ENCODE results near the gene STX8.
"Not testable (repeated sequence)": the region's sequence is repeated elsewhere in the genome, so short reads cannot be mapped to it uniquely, and the experiment has no call there.

Gene STX8, protein sequence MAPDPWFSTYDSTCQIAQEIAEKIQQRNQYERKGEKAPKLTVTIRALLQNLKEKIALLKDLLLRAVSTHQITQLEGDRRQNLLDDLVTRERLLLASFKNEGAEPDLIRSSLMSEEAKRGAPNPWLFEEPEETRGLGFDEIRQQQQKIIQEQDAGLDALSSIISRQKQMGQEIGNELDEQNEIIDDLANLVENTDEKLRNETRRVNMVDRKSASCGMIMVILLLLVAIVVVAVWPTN

DNA sequence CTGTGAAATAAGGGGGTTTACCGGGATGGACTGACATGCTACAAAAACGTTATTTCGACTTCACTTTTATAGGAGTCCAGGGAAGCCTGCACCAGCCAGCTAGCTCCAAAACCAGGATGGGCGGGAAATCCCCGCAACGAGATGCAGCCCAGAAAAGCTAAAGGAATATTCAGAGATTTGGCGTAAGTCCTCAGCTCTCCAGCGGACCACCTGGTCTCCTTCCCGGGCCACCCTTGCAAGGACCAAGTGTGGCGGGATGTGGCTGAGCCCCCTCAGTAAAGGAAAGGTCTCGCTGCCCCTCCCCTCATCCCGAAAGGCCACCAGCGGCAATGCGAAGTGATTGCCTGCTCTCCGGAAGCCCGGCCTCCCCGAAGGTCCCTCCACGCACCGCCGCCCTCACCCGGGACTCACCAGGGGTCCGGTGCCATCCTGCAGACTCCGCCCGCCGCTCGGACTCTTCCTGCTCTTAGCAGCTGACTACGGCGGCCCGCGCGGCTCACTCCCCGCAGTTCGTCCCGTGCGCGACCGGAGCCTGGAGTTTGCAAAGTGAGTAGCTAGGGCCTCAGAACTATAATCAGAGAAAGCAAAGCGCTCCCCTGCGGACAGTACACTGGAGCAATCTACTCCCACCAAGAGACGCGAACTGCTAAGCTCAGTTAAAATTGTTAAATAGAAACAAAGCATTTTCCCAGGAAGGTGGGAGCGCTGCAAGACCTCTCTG lies at the start of gene STX8:
Gene STX8, minus strand, starts transcription at position 440 of the 721 bp plus-strand sequence. Its CDS starts 12 bp downstream, at position 428.
- in situ Hi-C loops (cut with HindIII; ENCODE audit: low pct_ligation_motif_present, low pct_unique_long_range_greater_than_20kb, low sequenced_read_pairs): no loop called here
- peak; percentile 93 for DNase-seq

DNA sequence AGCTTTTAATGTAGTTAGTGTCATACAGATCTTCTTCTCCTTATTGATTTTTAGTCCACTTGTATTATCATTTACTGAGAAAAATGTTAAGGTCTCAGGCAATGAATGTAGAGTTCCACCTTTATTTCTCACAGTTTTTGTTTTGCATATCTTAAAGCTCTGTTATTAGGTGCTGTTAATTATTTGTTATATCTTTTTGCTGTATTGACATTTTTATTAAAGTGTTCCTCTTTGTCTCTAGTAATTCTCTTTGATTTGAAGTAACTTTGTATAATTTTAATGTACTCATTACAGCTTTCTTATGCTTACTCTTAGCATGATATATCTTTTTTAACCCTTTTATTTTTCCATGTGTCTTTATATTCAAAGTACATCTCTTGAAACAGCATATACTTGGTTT lies 47.3 kb upstream of the STX8 start:
- in situ Hi-C loops (cut with HindIII; ENCODE audit: low pct_ligation_motif_present, low pct_unique_long_range_greater_than_20kb, low sequenced_read_pairs): no loop called here
- no peak for DNase-seq

DNA sequence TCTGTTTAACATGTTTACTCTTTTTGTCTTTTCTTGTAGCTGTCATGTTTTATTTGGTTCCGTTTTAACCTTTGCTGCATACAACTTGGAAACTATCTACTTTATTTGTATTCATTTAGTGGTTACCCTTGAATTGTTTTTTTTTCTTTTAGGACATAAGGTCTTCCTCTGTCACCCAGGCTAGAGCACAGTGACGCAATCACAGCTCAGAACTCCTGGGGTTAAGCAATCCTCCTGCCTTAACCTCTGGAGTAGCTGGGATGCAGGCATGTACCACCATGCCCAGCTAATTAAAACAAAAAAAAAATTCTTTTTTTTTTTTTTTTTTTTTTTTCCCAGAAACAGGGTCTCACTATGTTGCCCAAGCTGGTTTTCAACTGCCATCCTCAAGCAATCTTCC lies 39.9 kb upstream of the STX8 start:
- DNase-seq: no peak
- in situ Hi-C loops (cut with HindIII; ENCODE audit: low pct_ligation_motif_present, low pct_unique_long_range_greater_than_20kb, low sequenced_read_pairs): no loop called here

DNA sequence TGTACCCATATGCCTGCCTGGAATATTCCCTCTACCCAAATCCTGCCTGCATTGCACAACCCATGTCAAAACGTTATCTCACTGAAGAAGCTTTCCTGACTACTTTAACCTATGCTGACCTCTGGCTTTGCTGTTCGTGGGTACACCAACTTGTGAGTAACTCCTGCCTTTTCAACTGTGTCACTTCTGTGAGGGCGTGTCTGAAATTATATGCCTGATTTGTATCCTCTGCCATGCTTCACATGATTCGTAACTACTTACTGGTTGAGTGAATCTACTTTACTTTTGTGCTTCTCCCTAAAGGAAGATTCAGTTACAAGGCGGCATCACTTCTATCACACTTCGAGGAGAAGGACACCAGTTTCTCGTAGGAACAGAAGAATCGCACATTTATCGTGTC lies 36.4 kb upstream of the STX8 start:
- DNase-seq: peak; percentile 86
- in situ Hi-C loops (cut with HindIII; ENCODE audit: low pct_ligation_motif_present, low pct_unique_long_range_greater_than_20kb, low sequenced_read_pairs): no loop called here

DNA sequence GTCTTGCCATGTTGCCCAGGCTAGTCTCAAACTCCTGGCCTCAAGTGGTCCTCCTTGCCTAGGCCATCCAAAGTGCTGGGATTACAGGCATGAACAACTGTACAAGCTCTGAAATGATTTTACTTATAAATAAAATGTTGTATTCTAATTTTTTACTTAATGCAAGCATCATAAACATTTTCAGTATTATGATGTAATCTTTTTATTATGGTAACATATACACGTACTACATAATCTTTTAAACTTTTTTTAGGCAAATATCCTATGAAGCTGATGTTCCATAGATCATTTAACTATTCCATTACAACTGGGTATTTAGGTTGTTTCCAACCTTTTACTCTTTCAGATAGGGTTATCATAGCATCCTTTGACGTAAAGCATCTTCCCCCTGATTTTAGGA lies 35.9 kb upstream of the STX8 start:
- no peak for DNase-seq
- in situ Hi-C loops (cut with HindIII; ENCODE audit: low pct_ligation_motif_present, low pct_unique_long_range_greater_than_20kb, low sequenced_read_pairs): no loop called here

DNA sequence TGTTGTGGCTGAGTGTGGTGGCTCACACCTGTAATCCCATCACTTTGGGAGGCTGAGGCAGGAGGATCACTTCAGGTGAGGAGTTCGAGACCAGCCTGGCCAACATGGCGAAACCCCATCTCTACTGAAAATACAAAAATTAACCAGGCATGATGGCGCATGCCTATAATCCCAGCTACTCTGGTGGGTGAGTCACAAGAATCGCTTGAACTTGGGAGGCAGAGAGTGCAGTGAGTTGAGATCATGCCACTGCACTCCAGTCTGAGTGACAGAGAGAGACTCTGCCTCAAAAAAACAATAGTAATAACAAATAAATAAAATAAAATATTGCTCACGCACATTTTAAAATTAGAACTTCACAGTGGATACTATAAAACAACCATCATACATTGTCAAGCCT lies 31.4 kb upstream of the STX8 start:
- DNase-seq; in situ Hi-C loops (cut with HindIII; ENCODE audit: low pct_ligation_motif_present, low pct_unique_long_range_greater_than_20kb, low sequenced_read_pairs): not testable (repeated sequence)

DNA sequence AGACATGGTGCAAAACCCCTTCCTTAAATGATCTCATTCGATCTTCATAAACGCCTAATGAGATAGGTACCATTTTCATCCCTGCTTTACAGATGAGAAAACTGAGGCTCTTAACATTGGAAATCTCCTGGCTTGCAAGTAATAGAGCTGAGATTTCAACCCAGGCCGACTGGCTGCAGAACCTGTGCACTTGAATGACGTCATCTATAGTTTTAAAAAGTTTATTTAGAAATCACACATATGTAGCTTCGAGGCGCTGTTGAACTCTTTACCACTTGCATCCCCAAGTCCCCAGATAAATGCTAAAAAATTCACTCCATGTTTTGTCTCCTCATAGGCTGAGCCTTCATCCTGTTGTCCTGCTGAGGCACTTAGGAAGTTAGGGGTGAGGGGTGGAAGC lies 30.8 kb upstream of the STX8 start:
- in situ Hi-C loops (cut with HindIII; ENCODE audit: low pct_ligation_motif_present, low pct_unique_long_range_greater_than_20kb, low sequenced_read_pairs): no loop called here
- no peak for DNase-seq

DNA sequence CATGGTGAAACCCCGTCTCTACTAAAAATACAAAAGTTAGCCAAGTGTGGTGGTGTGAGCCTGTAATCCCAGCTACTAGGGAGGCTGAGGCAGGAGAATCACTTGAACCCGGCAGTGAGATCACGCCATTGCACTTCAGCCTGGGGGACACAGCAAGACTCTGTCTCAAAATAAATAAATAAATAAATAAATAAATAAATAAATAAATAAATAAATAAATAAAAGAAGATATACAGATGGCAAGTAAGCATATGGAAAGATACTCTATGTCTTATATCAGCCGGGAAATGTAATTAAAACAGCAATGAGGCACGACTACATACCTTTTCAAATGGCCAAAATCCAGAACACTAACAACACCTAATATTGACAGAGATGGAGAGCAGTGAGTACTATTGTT lies 29.0 kb upstream of the STX8 start:
- in situ Hi-C loops (cut with HindIII; ENCODE audit: low pct_ligation_motif_present, low pct_unique_long_range_greater_than_20kb, low sequenced_read_pairs); DNase-seq: not testable (repeated sequence)

DNA sequence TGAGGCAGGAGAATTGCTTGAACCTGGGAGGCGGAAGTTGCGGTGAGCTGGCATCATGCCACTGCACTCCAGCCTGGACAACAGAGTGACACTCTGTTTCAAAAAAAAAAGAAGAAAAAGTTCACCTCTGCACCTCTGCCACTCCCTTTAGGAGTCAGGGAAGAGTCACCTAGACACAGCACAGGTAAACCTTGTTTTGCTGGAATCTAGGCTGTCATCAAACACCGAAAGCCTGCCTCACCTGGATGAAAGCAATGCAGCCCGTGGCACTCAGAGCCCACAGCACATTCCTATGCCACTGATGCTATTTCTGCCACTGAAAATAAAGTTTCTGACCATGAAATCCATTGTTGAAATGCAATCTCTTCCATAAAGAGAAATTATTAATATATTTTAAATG lies 23.0 kb upstream of the STX8 start:
- no peak for DNase-seq
- in situ Hi-C loops (cut with HindIII; ENCODE audit: low pct_ligation_motif_present, low pct_unique_long_range_greater_than_20kb, low sequenced_read_pairs): no loop called here

DNA sequence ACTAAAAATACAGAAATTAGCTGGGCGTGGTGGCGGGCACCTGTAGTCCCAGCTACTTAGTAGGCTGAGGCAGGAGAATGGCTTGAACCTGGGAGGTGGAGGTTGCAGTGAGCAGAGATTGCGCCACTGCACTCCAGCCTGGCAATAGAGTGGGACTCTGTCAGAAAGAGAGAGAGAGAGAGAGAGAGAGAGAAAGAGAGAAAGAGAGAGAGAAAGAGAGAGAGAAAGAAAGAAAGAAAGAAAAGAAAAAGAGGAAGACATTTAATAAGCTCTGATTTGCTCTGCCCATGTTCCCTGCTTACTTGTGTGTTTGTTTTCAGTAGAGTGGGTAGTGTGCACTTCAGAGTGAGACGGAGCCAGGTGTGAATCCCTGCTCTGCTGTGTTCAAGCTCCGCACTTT lies 22.0 kb upstream of the STX8 start:
- DNase-seq; in situ Hi-C loops (cut with HindIII; ENCODE audit: low pct_ligation_motif_present, low pct_unique_long_range_greater_than_20kb, low sequenced_read_pairs): not testable (repeated sequence)

DNA sequence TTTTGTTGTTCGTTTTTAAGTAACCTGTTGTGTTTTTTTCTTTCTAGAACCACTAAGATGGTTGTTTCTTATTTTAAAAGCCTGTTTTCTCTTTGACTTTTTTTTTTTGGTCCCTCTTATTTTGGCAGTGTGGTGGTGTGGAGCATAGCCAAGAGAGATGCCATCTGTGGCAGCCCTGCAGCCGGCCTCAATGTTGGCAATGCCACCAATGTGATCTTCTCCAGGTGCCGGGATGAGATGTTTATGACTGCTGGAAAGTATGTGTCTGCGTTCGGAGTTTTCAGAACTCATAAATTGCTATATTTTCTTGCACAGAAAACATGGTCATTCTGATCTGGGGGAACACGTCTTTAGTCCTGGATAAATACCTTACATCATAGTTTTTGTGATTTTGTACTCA lies 18.4 kb upstream of the STX8 start:
- in situ Hi-C loops (cut with HindIII; ENCODE audit: low pct_ligation_motif_present, low pct_unique_long_range_greater_than_20kb, low sequenced_read_pairs): no loop called here
- no peak for DNase-seq

DNA sequence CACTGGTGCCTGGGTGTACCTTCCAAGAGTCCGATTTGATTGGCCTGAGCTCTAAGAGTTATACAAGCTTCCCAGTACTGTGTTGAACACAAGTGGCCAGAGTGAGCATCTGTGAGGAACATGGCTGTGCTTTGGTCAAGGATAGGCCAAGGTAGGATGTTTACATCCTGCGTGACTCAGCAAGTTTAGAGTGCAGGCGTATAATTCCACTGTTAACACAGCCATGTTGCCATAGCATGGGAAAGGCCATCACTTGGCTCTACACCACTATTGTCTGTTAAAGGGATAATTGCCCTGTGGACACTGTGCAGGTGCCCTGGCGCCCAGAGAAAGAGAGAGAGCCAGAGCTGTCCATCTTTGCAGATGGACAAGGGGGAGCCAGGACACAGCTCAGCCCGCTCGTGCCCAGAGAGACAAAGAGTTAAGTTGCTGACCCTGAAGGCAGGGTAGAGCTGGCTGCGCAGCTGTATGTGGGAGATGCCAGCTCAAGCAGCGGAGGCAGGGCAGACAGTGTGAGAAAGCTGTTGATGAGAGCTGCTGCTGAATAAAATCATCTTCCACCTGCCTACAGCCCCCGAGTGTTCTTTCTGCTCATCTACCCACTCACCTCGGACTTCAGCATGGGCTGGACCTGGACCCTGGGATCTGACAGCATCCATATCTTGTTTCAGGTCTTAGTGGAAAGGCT lies 12.5 kb upstream of the STX8 start:
- no peak for DNase-seq
- in situ Hi-C loops (cut with HindIII; ENCODE audit: low pct_ligation_motif_present, low pct_unique_long_range_greater_than_20kb, low sequenced_read_pairs): no loop called here

DNA sequence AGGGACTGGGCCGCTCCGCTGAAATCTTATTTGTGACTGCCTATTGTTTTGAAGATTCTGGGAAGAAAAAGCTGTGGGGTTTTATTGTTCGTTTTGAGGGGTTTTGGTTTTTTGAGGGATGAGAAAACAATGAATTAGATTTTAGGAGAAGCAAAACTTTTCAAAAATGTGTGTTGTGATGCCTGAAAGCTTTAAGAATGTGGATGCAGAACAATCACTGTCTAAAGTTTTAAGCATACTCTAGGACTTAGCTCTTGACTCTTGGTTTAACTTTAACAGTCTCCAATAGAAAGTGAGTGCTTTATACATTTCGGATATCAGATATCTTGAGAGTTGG lies 1.7 kb upstream of the STX8 start:
- DNase-seq: no peak
- in situ Hi-C loops (cut with HindIII; ENCODE audit: low pct_ligation_motif_present, low pct_unique_long_range_greater_than_20kb, low sequenced_read_pairs): no loop called here

DNA sequence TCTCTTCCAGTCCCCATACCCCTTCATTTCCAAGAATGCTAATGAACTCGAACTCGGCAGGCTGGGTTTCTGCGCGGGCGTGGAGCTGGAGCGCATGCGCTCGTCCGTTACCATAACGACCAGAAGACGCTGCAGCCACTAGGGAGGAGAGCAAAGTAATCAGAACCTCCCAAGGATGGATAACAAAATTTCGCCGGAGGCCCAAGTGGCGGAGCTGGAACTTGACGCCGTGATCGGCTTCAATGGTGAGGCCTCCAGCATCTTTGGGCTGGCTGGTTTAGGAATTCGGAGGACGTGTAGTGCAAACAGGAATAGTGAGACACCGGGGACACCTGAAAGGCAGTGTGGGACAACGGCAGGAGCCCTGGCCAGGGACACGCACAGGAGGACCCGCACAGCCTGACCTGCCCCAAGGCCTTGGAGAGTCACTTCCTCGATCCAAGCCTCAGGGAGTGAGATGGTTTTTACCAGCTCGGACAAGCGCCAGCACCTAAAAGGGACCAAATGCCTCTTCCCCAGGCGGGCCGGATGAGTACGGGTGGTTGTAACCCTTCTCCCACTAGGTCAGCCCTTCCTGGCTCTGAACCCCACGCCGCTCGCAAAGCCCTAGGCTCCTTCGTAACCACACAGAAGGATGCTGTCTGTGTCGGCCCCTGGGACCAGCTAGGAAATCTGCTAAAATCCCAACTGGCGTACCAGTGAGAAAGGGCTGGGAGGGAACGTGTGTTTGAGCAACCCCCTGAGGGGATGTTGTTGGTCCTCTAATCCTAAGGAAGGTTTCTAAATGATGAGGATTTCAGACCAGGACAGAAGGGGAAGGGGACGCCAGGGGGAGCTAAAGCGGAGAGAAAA lies 1.1 kb upstream of the STX8 start, which contains the start of gene CFAP52:
Gene CFAP52, plus strand, starts transcription at position 122 of the 852 bp plus-strand sequence. Its CDS starts 54 bp downstream, at position 176.
- in situ Hi-C loops (cut with HindIII; ENCODE audit: low pct_ligation_motif_present, low pct_unique_long_range_greater_than_20kb, low sequenced_read_pairs): no loop called here
- DNase-seq: peak; percentile 77

DNA sequence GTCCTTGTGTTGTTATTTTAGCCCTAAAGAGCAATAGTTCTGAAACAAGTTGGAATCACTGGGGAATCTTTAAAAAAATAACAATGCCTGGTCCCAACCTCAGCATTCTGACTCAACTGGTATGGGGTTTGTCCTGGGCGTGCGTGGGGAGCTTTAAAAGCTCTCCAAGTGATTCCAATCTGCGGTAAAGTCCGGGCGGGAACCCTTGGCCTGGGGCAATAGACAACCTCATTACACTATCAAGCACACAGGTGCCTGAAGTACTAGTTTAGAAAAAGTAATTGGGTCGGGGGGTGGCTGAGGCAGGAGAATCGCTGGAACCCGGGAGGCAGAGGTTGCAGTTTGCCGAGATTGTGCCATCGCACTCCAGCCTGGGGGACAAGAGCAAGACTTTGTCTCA lies 4.4 kb downstream of the STX8 start:
- DNase-seq: no peak
- in situ Hi-C loops (cut with HindIII; ENCODE audit: low pct_ligation_motif_present, low pct_unique_long_range_greater_than_20kb, low sequenced_read_pairs): no loop called here

DNA sequence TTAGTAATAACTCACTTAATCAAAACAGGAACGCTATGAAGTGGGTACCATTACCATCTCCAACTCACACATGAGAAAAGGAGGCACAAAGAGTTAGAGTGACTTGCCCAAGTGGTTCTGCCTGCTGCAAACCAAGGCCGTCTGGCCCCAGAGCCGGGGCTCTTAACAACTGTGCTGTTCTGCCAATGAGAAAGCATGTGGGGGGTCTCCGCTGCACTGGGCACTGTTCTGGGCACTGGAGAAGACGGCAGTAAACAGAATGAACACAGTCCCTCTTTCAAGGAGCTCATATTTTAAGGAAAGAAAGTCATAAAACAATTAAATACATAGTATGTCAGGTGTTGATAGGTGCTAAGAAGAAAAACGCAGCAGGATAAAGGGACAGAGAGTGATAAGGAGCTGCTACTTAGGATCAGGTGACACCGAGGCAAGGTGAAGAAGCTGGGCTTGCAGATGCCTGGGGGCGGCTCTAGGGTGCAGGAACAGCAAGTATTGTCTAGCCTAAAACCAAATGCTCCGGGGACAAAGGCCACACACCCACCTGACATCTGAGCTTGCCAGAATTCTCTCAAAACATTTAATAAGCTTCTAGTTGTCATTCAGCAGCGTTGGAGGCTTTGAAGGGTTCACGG lies 6.5 kb downstream of the STX8 start:
- no peak for DNase-seq
- in situ Hi-C loops (cut with HindIII; ENCODE audit: low pct_ligation_motif_present, low pct_unique_long_range_greater_than_20kb, low sequenced_read_pairs): no loop called here

DNA sequence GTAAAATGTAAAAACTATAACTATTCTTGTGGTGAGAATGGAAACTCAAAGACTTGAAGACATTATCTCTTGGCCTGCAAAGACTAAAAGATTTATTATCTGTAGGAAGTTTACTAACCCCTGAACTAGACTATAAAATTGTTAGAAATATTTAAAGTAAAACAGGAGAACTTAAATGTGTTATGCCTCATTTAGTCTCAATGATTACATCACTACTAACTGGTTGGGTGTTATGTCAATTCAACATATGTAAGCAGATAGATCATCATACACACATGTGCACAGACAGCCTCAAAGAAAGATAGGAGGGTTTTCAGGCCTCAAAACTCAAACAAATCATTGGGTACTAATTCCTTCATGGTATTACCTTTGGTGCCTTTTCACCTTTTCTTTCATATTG lies 7.6 kb downstream of the STX8 start:
- in situ Hi-C loops (cut with HindIII; ENCODE audit: low pct_ligation_motif_present, low pct_unique_long_range_greater_than_20kb, low sequenced_read_pairs): no loop called here
- no peak for DNase-seq

DNA sequence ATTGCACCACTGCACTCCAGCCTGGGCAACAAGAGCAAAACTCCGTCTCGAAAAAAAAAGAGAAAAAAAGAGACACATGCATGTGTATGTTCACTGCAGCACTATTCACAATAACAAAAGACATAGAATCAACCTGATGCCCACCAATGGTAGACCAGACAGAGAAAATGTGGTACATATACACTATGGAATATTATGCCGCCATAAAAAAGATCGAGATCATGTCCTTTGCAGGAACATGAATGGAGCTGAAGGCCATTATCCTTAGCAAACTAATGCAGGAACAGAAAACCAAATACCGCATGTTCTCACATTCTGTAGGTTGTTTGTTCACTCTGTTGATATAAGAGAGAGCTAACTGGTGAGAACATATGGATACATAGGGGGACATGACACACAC lies 8.9 kb downstream of the STX8 start:
- DNase-seq; in situ Hi-C loops (cut with HindIII; ENCODE audit: low pct_ligation_motif_present, low pct_unique_long_range_greater_than_20kb, low sequenced_read_pairs): not testable (repeated sequence)

All from ACHN (cell line).